Measurements from ENCODE around the gene SUGCT. TPM values are rescaled to one million over a fixed set of nuclear protein-coding genes. Genes with fewer than 3 reads are reported as not detected.
"Not testable (repeated sequence)": the region's sequence is repeated elsewhere in the genome, so short reads cannot be mapped to it uniquely, and the experiment has no call there.

The SUGCT gene
- total RNA-seq, 2 experiments from 2014 or later, result 0.21 to 0.61 TPM

- Mint-ChIP-seq H3K36me3 (no peaks in the 10 kb centered on the region), H3K4me3 (no peak overlapping the region), H3K4me1 (no peaks in the 10 kb centered on the region), H3K27ac (no peak overlapping the region), H3K27me3 (no peaks in the 10 kb centered on the region), H3K9me3 (ENCODE audit: low read depth) (peaks cover 4% of the 10 kb centered on the region)
- CTCF ChIA-PET, result no interaction called here
- ATAC-seq (no peak), DNase-seq (no peak)
These were observed 269.1 kb downstream of the SUGCT start for GRCh38 chr7:40403703-40404476.

- H3K4me3 Mint-ChIP-seq, result no peak overlapping the region
- CTCF ChIA-PET, result no interaction called here
- H3K36me3 Mint-ChIP-seq, result no peaks in the 10 kb centered on the region
- no peak overlapping the region for H3K27ac Mint-ChIP-seq
- peaks cover 4% of the 10 kb centered on the region for H3K9me3 Mint-ChIP-seq (ENCODE audit: low read depth)
- ATAC-seq, result no peak
- no peak for DNase-seq
- H3K4me1 Mint-ChIP-seq, result no peaks in the 10 kb centered on the region
- no peaks in the 10 kb centered on the region for H3K27me3 Mint-ChIP-seq
These were observed 271.2 kb downstream of the SUGCT start for GRCh38 chr7:40405991-40406390.

- Mint-ChIP-seq H3K4me3 (no peak overlapping the region), H3K27me3 (no peaks in the 10 kb centered on the region), H3K9me3 (ENCODE audit: low read depth) (peaks cover 3% of the 10 kb centered on the region), H3K36me3 (no peaks in the 10 kb centered on the region), H3K4me1 (no peaks in the 10 kb centered on the region), H3K27ac (no peak overlapping the region)
- CTCF ChIA-PET, result no interaction called here
- ATAC-seq, result no peak
- DNase-seq, result no peak
These were observed 277.5 kb downstream of the SUGCT start for GRCh38 chr7:40412323-40412722.

GRCh38 chr7:40414704-40415103 lies 279.9 kb downstream of the SUGCT start:
- ATAC-seq; H3K27ac Mint-ChIP-seq; H3K36me3 Mint-ChIP-seq; H3K9me3 Mint-ChIP-seq (ENCODE audit: low read depth); H3K4me1 Mint-ChIP-seq; H3K27me3 Mint-ChIP-seq; DNase-seq; H3K4me3 Mint-ChIP-seq: not testable (repeated sequence)
- CTCF ChIA-PET, result interaction anchor here (0.6 kb wide), 1 partner anchor 1290 kb away, joined by 3 read pairs; no protein-coding TSS in a partner anchor

GRCh38 chr7:40418448-40418847 lies 283.6 kb downstream of the SUGCT start:
- H3K36me3 Mint-ChIP-seq, result no peaks in the 10 kb centered on the region
- no peaks in the 10 kb centered on the region for H3K27me3 Mint-ChIP-seq
- H3K4me1 Mint-ChIP-seq, result no peaks in the 10 kb centered on the region
- CTCF ChIA-PET, result interaction anchor here (0.7 kb wide), 1 partner anchor 10 kb away, joined by 3 read pairs; no protein-coding TSS in a partner anchor
- H3K4me3 Mint-ChIP-seq, result no peak overlapping the region
- no peak for DNase-seq
- H3K27ac Mint-ChIP-seq, result no peak overlapping the region
- ATAC-seq, result no peak
- no peaks in the 10 kb centered on the region for H3K9me3 Mint-ChIP-seq (ENCODE audit: low read depth)

- H3K9me3 Mint-ChIP-seq (ENCODE audit: low read depth), result no peaks in the 10 kb centered on the region
- H3K27ac Mint-ChIP-seq, result no peak overlapping the region
- ATAC-seq (no peak), DNase-seq (no peak)
- H3K4me1 Mint-ChIP-seq, result no peaks in the 10 kb centered on the region
- no peaks in the 10 kb centered on the region for H3K36me3 Mint-ChIP-seq
- H3K27me3 Mint-ChIP-seq, result no peaks in the 10 kb centered on the region
- CTCF ChIA-PET, result no interaction called here
- no peak overlapping the region for H3K4me3 Mint-ChIP-seq
These were observed 284.2 kb downstream of the SUGCT start for GRCh38 chr7:40418983-40419382.

GRCh38 chr7:40419806-40420205 lies 285.0 kb downstream of the SUGCT start:
- no peak overlapping the region for H3K4me3 Mint-ChIP-seq
- no peaks in the 10 kb centered on the region for H3K27me3 Mint-ChIP-seq
- H3K36me3 Mint-ChIP-seq, result no peaks in the 10 kb centered on the region
- CTCF ChIA-PET, result no interaction called here
- H3K4me1 Mint-ChIP-seq, result no peaks in the 10 kb centered on the region
- H3K9me3 Mint-ChIP-seq (ENCODE audit: low read depth), result no peaks in the 10 kb centered on the region
- no peak for ATAC-seq
- H3K27ac Mint-ChIP-seq, result no peak overlapping the region
- DNase-seq, result no peak

GRCh38 chr7:40421433-40421832 lies 286.6 kb downstream of the SUGCT start:
- Mint-ChIP-seq H3K36me3 (no peaks in the 10 kb centered on the region), H3K9me3 (ENCODE audit: low read depth) (no peaks in the 10 kb centered on the region), H3K4me1 (no peaks in the 10 kb centered on the region), H3K4me3 (no peak overlapping the region), H3K27me3 (no peaks in the 10 kb centered on the region), H3K27ac (no peak overlapping the region)
- DNase-seq, result no peak
- ATAC-seq, result no peak
- CTCF ChIA-PET, result no interaction called here

GRCh38 chr7:40425696-40426095 lies 290.9 kb downstream of the SUGCT start:
- DNase-seq (no peak), ATAC-seq (no peak)
- Mint-ChIP-seq H3K27ac (no peak overlapping the region), H3K4me1 (no peaks in the 10 kb centered on the region), H3K36me3 (no peaks in the 10 kb centered on the region), H3K27me3 (no peaks in the 10 kb centered on the region), H3K4me3 (no peak overlapping the region), H3K9me3 (ENCODE audit: low read depth) (no peaks in the 10 kb centered on the region)
- CTCF ChIA-PET, result no interaction called here

- Mint-ChIP-seq H3K27ac (no peak overlapping the region), H3K4me3 (no peak overlapping the region), H3K9me3 (ENCODE audit: low read depth) (peaks cover 3% of the 10 kb centered on the region), H3K36me3 (no peaks in the 10 kb centered on the region), H3K27me3 (no peaks in the 10 kb centered on the region), H3K4me1 (no peaks in the 10 kb centered on the region)
- DNase-seq (no peak), ATAC-seq (no peak)
- CTCF ChIA-PET, result no interaction called here
These were observed 293.6 kb downstream of the SUGCT start for GRCh38 chr7:40428421-40428820.

- H3K27ac Mint-ChIP-seq, result no peak overlapping the region
- no peaks in the 10 kb centered on the region for H3K4me1 Mint-ChIP-seq
- ATAC-seq (no peak), DNase-seq (no peak)
- peaks cover 3% of the 10 kb centered on the region for H3K9me3 Mint-ChIP-seq (ENCODE audit: low read depth)
- H3K4me3 Mint-ChIP-seq, result no peak overlapping the region
- no peaks in the 10 kb centered on the region for H3K36me3 Mint-ChIP-seq
- no peaks in the 10 kb centered on the region for H3K27me3 Mint-ChIP-seq
- CTCF ChIA-PET, result no interaction called here
These were observed 295.0 kb downstream of the SUGCT start for GRCh38 chr7:40429826-40430225.

GRCh38 chr7:40432046-40432445 lies 297.2 kb downstream of the SUGCT start:
- Mint-ChIP-seq H3K36me3 (no peaks in the 10 kb centered on the region), H3K27me3 (no peaks in the 10 kb centered on the region), H3K4me3 (no peak overlapping the region), H3K27ac (no peak overlapping the region), H3K4me1 (no peaks in the 10 kb centered on the region), H3K9me3 (ENCODE audit: low read depth) (peaks cover 3% of the 10 kb centered on the region)
- DNase-seq (no peak), ATAC-seq (no peak)
- CTCF ChIA-PET, result no interaction called here

- Mint-ChIP-seq H3K4me1 (no peaks in the 10 kb centered on the region), H3K27ac (no peak overlapping the region), H3K36me3 (no peaks in the 10 kb centered on the region), H3K9me3 (ENCODE audit: low read depth) (peaks cover 10% of the 10 kb centered on the region), H3K27me3 (no peaks in the 10 kb centered on the region), H3K4me3 (no peak overlapping the region)
- ATAC-seq (no peak), DNase-seq (no peak)
- CTCF ChIA-PET, result no interaction called here
These were observed 301.9 kb downstream of the SUGCT start for GRCh38 chr7:40436710-40437109.

- no peak overlapping the region for H3K27ac Mint-ChIP-seq
- ATAC-seq, result no peak
- no peaks in the 10 kb centered on the region for H3K27me3 Mint-ChIP-seq
- H3K4me1 Mint-ChIP-seq, result no peaks in the 10 kb centered on the region
- no peak for DNase-seq
- peaks cover 11% of the 10 kb centered on the region for H3K9me3 Mint-ChIP-seq (ENCODE audit: low read depth)
- H3K36me3 Mint-ChIP-seq, result no peaks in the 10 kb centered on the region
- no peak overlapping the region for H3K4me3 Mint-ChIP-seq
- CTCF ChIA-PET, result no interaction called here
These were observed 302.7 kb downstream of the SUGCT start for GRCh38 chr7:40437498-40437897.
